Measurements from ENCODE around the gene CARM1.

DNA sequence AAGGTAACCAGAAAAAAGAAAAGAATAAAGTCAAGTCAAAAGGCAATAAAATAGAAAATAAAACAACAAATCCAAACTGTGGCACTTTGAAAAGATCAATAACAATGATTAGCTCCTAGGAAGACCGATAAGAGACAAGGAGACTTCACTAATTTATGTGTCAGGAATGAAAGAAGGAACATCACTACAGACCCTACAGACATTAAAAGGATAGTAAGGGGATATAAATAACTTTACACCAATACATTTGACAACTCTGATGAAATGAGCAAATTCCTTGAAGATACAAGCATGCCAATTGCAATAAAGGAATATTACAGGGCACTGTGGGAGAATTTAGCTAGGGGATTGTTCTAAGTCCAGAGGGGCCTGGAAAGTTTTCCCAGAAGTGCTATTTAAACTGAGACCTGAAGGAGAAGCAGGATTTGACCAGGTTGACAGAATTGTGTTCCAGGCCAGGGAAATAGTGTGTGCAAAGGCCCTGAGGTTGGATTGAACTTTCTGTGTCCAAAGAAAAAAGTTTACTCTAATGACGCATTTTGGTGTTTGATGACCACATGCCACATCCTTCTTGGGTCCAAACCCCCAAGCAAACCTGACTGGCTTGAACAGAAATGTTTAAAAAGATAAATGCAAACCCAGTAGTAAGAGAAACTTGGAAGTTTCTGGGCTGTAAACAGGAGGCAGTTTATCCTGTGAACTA lies 24.7 kb upstream of the CARM1 start:
- TF ChIP-seq KDM1A (IDR thresholded peaks at IDR 0.05; ENCODE audit: low read depth) (no peak), CTCF (IDR thresholded peaks at IDR 0.05) (no peak)

All from A549 (cell line).